Epithelial cell of esophagus (primary cell): ENCODE data around the gene IQGAP2.
"Not testable (repeated sequence)": the region's sequence is repeated elsewhere in the genome, so short reads cannot be mapped to it uniquely, and the experiment has no call there.

Source experiments
- DNase-seq: peaks from one replicate; pipeline ENCODE4 v3.0.0; 2010; ENCODE audit warnings: low read depth
- H3K4me3 ChIP-seq: 2 replicates; pipeline ENCODE4 v1.5.1; 2011; ENCODE audit warnings: mild to moderate bottlenecking, low read length, control low read depth
- CTCF ChIP-seq: IDR thresholded peaks from 2 replicates; pipeline ENCODE4 v1.5.1; 2011; ENCODE audit warnings: low read depth, mild to moderate bottlenecking, low read length, control low read depth, inconsistent platforms; ENCODE audit not compliant: insufficient read depth; ENCODE audit errors: missing control alignments

The IQGAP2 gene

DNA sequence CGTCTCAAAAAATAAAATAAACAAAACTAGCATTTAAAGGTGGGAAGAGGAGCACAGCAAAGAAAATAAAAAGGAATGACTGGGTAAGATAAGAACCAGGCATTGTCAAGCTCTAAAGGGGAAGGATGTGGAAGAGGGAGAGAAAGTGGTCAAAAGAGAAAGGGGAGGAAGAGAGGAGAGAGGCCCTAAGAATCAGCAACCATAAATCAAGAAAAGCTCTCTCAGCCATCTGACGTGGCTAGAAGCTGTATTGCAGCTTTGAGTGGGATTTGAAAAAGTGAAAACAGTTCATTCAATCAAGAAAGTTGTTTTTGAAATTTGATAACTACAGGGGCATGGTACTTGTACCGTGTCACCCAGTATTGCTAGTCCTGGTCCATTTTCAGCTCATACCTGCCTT is 267.4 kb downstream of the IQGAP2 start:
- no peak overlapping the region for H3K4me3 ChIP-seq
- no peak for TF ChIP-seq CTCF
- no peak for DNase-seq

DNA sequence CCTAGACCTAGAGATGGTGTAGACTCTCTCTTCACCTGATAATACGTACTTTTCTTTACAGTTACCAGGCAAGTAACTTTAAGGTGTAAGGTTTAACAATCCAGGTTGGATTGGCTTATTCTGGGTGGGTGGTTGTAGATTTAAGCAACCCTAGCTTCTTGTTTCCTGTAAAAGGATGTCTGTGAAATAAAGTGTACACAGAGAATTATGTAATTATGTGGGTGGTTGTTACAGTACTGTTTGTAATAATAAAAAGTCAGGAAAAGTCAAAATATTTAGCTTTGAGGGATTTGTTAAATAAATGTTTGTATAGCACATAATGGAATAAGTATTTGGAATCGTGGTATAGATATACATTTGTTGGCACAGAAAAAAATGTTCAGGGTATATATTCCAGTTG is 269.2 kb downstream of the IQGAP2 start:
- DNase-seq: no peak
- no peak for TF ChIP-seq CTCF
- H3K4me3 ChIP-seq: no peak overlapping the region

GRCh38 chr5:76673125-76673524 is 270.0 kb downstream of the IQGAP2 start:
- no peak overlapping the region for H3K4me3 ChIP-seq
- no peak for TF ChIP-seq CTCF
- no peak for DNase-seq

- TF ChIP-seq CTCF: no peak
- no peak for DNase-seq
- no peak overlapping the region for H3K4me3 ChIP-seq
Measured at GRCh38 chr5:76674330-76675066, 271.4 kb downstream of the IQGAP2 start.

DNA sequence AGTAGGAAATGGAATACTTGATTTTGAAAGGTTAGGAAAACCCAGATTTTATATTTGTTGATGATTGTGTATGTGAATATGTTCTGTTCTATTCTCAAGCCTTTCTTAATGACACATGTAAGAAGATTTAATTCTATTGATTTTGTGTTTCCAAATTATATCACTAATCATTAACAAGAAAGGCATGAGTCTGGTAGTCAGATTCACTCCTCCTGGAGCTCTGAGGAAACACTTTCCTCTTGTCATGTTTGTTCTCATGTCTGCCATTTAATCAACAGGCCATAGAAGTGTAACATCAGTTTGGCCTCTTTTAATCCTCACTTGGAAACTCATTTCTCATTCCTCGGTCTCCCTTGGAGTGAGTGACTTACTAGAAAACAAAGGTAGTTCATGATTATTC is 272.3 kb downstream of the IQGAP2 start:
- DNase-seq: no peak
- no peak for TF ChIP-seq CTCF
- H3K4me3 ChIP-seq: no peak overlapping the region

- no peak for DNase-seq
- H3K4me3 ChIP-seq: no peak overlapping the region
- TF ChIP-seq CTCF: no peak
Measured at GRCh38 chr5:76677849-76678472, 274.9 kb downstream of the IQGAP2 start.

GRCh38 chr5:76679231-76679630 is 276.1 kb downstream of the IQGAP2 start:
- H3K4me3 ChIP-seq: no peak overlapping the region
- DNase-seq: no peak
- TF ChIP-seq CTCF: no peak

GRCh38 chr5:76680826-76681225 is 277.7 kb downstream of the IQGAP2 start:
- not testable (repeated sequence) for DNase-seq, H3K4me3 ChIP-seq
